ENCODE measurements around the gene PYY. TPM values are rescaled to one million over a fixed set of nuclear protein-coding genes. Genes with fewer than 3 reads are reported as not detected.
"Not testable (repeated sequence)": the region's sequence is repeated elsewhere in the genome, so short reads cannot be mapped to it uniquely, and the experiment has no call there.

Gene PYY
- total RNA-seq, 2 experiments from 2014 or later = not detected

GRCh38 chr17:43983196-43983514 lies 29.4 kb upstream of the PYY start:
- ChIA-PET CTCF (interaction anchor here (0.8 to 1.7 kb wide), 5 partner anchors 11 to 57 kb away, joined by 3 to 8 read pairs (median 4); no protein-coding TSS in a partner anchor), POLR2A (no interaction called here)

- CTCF ChIA-PET = interaction anchor here (1.5 kb wide), 1 partner anchor 41 kb away, joined by 5 read pairs; no protein-coding TSS in a partner anchor
Observed at GRCh38 chr17:43982171-43982570, 28.4 kb upstream of the PYY start.

GRCh38 chr17:43979671-43980070 lies 25.9 kb upstream of the PYY start:
- ChIA-PET POLR2A (no interaction called here), CTCF (interaction anchor here (0.7 kb wide), 1 partner anchor 11 kb away, joined by 3 read pairs; no protein-coding TSS in a partner anchor)

More at GRCh38 chr17:43982171-43982570, 28.4 kb upstream of the PYY start:
- POLR2A ChIA-PET = interaction anchor here (0.5 kb wide), 1 partner anchor 12 kb away, joined by 4 read pairs; no protein-coding TSS in a partner anchor

- ChIA-PET POLR2A (no interaction called here), CTCF (interaction anchor here (0.7 kb wide), 1 partner anchor 11 kb away, joined by 3 read pairs; no protein-coding TSS in a partner anchor)
Observed at GRCh38 chr17:43979011-43979410, 25.3 kb upstream of the PYY start.

- ChIA-PET CTCF (no interaction called here), POLR2A (no interaction called here)
Observed at GRCh38 chr17:43978078-43978477, 24.3 kb upstream of the PYY start.

- ChIA-PET POLR2A (no interaction called here), CTCF (no interaction called here)
Observed at GRCh38 chr17:43976963-43977837, 23.5 kb upstream of the PYY start.

- POLR2A ChIA-PET = no interaction called here
- CTCF ChIA-PET = no interaction called here
Observed at GRCh38 chr17:43975898-43976297, 22.2 kb upstream of the PYY start.

GRCh38 chr17:43974382-43975266 lies 20.9 kb upstream of the PYY start:
- ChIA-PET POLR2A (no interaction called here), CTCF (no interaction called here)

GRCh38 chr17:43972444-43973212 lies 18.9 kb upstream of the PYY start:
- CTCF ChIA-PET = not testable (repeated sequence)

GRCh38 chr17:43971436-43971835 lies 17.7 kb upstream of the PYY start:
- CTCF ChIA-PET = interaction anchor here (0.6 to 0.7 kb wide), 2 partner anchors 71 to 286 kb away, joined by 3 read pairs; no protein-coding TSS in a partner anchor
- POLR2A ChIA-PET = not testable (repeated sequence)

More at GRCh38 chr17:43972444-43973212, 18.9 kb upstream of the PYY start:
- POLR2A ChIA-PET = not testable (repeated sequence)

GRCh38 chr17:43970366-43970765 lies 16.6 kb upstream of the PYY start:
- POLR2A ChIA-PET = interaction anchor here (0.6 kb wide), 1 partner anchor 11 kb away, joined by 4 read pairs; no protein-coding TSS in a partner anchor
- CTCF ChIA-PET = interaction anchor here (0.7 kb wide), 1 partner anchor 26 kb away, joined by 3 read pairs; no protein-coding TSS in a partner anchor

- ChIA-PET POLR2A (no interaction called here), CTCF (no interaction called here)
Observed at GRCh38 chr17:43967251-43967875, 13.6 kb upstream of the PYY start.

- POLR2A ChIA-PET = no interaction called here
- CTCF ChIA-PET = no interaction called here
Observed at GRCh38 chr17:43966276-43966675, 12.5 kb upstream of the PYY start.

- CTCF ChIA-PET = interaction anchor here (1.4 kb wide), 1 partner anchor 19 kb away, joined by 4 read pairs; no protein-coding TSS in a partner anchor
- POLR2A ChIA-PET = no interaction called here
Observed at GRCh38 chr17:43962479-43962878, 8.7 kb upstream of the PYY start.

GRCh38 chr17:43961954-43962353 lies 8.2 kb upstream of the PYY start:
- ChIA-PET CTCF (no interaction called here), POLR2A (no interaction called here)

- CTCF ChIA-PET, POLR2A ChIA-PET: not testable (repeated sequence)
Observed at GRCh38 chr17:43961292-43961691, 7.6 kb upstream of the PYY start.

GRCh38 chr17:43958748-43959352 lies 5.1 kb upstream of the PYY start:
- CTCF ChIA-PET = interaction anchor here (0.7 to 2.8 kb wide), 2 partner anchors 15 to 69 kb away, joined by 4 to 8 read pairs; no protein-coding TSS in a partner anchor
- POLR2A ChIA-PET = no interaction called here

GRCh38 chr17:43956222-43956621 lies 2.5 kb upstream of the PYY start:
- ChIA-PET POLR2A (no interaction called here), CTCF (no interaction called here)
